Ovary (tissue), 3 donors: ENCODE data around the gene GNA14.

Experiments
- POLR2A ChIP-seq: fragments of 450-650 bp; IDR thresholded peaks from one replicate; pipeline ENCODE4 v1.6.1; 2017; ENCODE audit warnings: antibody characterized with exemption, mild to moderate bottlenecking, moderate library complexity
- TF ChIP-seq, protein P1 (sequence below), 3 donors: fragments of 450-650 bp in 2 of 3; fragments of 200-600 bp in 1 of 3; IDR thresholded peaks; one replicate each; pipeline versions ENCODE4 v1.5.1 to v1.8.0; 2016 to 2022; ENCODE audit warnings: antibody characterized with exemption in 3 of 3, mild to moderate bottlenecking in 1 of 3
- donor health status: DM: no; HTN: no; CAD: no.

DNA sequence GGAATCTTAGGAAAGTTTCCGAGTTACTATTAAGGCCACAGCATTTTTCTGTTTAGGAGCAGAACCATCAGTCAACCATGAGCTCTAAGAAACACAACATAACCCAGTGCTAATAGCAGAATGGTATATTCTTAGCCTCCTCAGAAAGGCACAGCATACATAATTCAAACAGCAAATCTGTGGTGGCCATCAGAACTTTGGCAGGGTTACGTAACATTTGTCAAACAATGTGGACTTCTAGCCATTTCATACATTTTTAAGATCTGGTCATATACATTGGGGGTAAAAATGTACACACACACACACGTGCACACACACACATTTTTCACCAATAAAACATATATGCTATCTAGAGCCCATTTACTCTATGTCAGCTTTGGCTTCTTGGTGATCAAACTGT is 225.2 kb downstream of the GNA14 start:
- TF ChIP-seq, protein P1, sequence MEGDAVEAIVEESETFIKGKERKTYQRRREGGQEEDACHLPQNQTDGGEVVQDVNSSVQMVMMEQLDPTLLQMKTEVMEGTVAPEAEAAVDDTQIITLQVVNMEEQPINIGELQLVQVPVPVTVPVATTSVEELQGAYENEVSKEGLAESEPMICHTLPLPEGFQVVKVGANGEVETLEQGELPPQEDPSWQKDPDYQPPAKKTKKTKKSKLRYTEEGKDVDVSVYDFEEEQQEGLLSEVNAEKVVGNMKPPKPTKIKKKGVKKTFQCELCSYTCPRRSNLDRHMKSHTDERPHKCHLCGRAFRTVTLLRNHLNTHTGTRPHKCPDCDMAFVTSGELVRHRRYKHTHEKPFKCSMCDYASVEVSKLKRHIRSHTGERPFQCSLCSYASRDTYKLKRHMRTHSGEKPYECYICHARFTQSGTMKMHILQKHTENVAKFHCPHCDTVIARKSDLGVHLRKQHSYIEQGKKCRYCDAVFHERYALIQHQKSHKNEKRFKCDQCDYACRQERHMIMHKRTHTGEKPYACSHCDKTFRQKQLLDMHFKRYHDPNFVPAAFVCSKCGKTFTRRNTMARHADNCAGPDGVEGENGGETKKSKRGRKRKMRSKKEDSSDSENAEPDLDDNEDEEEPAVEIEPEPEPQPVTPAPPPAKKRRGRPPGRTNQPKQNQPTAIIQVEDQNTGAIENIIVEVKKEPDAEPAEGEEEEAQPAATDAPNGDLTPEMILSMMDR (IDR thresholded peaks at IDR 0.05): no peak
- TF ChIP-seq POLR2A: no peak
